Measurements from ENCODE around the gene DYRK1A. TPM values are rescaled to one million over a fixed set of nuclear protein-coding genes. Genes with fewer than 3 reads are reported as not detected.

The DYRK1A gene
- total and polyA plus RNA-seq, 2 of the 13 experiments (the other 11 are each of a cell fraction or from before 2014, with no cell fraction given), result 24.6 to 34.2 TPM

DNA sequence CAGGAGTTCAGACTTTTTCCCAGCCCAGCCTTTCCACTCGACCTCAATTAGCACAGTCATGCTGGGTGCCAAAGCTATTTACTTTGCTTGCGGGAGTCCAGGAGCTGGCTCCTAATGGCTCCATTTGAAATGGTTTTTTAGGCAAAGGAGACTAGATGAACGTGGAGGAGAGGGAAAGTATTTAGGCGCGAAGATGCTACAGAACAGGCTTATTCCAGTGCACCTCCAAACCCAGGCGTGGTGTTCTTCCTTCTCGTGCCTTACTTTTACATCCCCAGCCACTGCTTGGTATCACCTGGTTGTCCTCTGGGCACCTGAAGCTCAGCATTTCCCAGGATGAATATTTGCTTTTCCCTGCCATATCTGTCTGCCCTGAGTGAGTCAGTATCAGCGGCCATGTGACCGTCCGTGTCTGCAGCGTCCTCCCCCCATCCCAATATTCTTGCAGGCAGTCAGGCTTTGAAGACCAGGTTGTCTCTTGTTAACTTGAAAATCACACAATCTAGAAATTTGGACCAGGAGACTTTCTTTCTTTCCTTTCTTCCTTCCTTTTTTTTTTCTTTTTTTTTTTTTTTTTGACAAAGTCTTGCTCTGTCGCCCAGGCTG, 198.5 kb downstream of the DYRK1A start (continued):
- TF ChIP-seq, protein P1, sequence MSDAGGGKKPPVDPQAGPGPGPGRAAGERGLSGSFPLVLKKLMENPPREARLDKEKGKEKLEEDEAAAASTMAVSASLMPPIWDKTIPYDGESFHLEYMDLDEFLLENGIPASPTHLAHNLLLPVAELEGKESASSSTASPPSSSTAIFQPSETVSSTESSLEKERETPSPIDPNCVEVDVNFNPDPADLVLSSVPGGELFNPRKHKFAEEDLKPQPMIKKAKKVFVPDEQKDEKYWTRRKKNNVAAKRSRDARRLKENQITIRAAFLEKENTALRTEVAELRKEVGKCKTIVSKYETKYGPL (CRISPR knock-in tag; IDR thresholded peaks at IDR 0.05), result no peak
- TF ChIP-seq, protein P2, sequence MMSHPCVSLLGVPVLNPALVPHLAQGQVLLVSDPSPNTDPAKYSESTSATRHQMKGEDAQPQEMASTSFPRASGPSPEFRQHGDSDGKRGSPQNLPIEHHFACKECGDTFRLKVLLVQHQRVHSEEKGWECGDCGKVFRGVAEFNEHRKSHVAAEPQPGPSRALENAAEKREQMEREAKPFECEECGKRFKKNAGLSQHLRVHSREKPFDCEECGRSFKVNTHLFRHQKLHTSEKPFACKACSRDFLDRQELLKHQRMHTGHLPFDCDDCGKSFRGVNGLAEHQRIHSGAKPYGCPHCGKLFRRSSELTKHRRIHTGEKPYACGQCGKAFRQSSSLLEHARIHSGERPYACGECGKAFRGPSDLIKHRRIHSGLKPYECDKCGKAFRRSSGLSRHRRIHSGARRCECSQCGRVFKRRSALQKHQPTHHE (CRISPR knock-in tag; IDR thresholded peaks at IDR 0.05; ENCODE audit: borderline replicate concordance), result no peak
- TF ChIP-seq ZMYM3 (CRISPR knock-in tag; IDR thresholded peaks at IDR 0.05) (peak; percentile 33; the same call in 1 of the 2 replicates), KDM1A (CRISPR knock-in tag; IDR thresholded peaks at IDR 0.05) (no peak), FOSL2 (CRISPR knock-in tag; IDR thresholded peaks at IDR 0.05) (peak; percentile 81)
- TF ChIP-seq, protein P3, sequence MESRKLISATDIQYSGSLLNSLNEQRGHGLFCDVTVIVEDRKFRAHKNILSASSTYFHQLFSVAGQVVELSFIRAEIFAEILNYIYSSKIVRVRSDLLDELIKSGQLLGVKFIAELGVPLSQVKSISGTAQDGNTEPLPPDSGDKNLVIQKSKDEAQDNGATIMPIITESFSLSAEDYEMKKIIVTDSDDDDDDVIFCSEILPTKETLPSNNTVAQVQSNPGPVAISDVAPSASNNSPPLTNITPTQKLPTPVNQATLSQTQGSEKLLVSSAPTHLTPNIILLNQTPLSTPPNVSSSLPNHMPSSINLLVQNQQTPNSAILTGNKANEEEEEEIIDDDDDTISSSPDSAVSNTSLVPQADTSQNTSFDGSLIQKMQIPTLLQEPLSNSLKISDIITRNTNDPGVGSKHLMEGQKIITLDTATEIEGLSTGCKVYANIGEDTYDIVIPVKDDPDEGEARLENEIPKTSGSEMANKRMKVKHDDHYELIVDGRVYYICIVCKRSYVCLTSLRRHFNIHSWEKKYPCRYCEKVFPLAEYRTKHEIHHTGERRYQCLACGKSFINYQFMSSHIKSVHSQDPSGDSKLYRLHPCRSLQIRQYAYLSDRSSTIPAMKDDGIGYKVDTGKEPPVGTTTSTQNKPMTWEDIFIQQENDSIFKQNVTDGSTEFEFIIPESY (CRISPR knock-in tag; IDR thresholded peaks at IDR 0.05), result 0 out of 2 replicates have a peak, but pooled peaks have one; percentile 15
- TF ChIP-seq, protein P4, sequence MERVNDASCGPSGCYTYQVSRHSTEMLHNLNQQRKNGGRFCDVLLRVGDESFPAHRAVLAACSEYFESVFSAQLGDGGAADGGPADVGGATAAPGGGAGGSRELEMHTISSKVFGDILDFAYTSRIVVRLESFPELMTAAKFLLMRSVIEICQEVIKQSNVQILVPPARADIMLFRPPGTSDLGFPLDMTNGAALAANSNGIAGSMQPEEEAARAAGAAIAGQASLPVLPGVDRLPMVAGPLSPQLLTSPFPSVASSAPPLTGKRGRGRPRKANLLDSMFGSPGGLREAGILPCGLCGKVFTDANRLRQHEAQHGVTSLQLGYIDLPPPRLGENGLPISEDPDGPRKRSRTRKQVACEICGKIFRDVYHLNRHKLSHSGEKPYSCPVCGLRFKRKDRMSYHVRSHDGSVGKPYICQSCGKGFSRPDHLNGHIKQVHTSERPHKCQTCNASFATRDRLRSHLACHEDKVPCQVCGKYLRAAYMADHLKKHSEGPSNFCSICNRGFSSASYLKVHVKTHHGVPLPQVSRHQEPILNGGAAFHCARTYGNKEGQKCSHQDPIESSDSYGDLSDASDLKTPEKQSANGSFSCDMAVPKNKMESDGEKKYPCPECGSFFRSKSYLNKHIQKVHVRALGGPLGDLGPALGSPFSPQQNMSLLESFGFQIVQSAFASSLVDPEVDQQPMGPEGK (CRISPR knock-in tag; IDR thresholded peaks at IDR 0.05), result 0 out of 2 replicates have a peak, but pooled peaks have one; percentile 42
- TF ChIP-seq, protein P5, sequence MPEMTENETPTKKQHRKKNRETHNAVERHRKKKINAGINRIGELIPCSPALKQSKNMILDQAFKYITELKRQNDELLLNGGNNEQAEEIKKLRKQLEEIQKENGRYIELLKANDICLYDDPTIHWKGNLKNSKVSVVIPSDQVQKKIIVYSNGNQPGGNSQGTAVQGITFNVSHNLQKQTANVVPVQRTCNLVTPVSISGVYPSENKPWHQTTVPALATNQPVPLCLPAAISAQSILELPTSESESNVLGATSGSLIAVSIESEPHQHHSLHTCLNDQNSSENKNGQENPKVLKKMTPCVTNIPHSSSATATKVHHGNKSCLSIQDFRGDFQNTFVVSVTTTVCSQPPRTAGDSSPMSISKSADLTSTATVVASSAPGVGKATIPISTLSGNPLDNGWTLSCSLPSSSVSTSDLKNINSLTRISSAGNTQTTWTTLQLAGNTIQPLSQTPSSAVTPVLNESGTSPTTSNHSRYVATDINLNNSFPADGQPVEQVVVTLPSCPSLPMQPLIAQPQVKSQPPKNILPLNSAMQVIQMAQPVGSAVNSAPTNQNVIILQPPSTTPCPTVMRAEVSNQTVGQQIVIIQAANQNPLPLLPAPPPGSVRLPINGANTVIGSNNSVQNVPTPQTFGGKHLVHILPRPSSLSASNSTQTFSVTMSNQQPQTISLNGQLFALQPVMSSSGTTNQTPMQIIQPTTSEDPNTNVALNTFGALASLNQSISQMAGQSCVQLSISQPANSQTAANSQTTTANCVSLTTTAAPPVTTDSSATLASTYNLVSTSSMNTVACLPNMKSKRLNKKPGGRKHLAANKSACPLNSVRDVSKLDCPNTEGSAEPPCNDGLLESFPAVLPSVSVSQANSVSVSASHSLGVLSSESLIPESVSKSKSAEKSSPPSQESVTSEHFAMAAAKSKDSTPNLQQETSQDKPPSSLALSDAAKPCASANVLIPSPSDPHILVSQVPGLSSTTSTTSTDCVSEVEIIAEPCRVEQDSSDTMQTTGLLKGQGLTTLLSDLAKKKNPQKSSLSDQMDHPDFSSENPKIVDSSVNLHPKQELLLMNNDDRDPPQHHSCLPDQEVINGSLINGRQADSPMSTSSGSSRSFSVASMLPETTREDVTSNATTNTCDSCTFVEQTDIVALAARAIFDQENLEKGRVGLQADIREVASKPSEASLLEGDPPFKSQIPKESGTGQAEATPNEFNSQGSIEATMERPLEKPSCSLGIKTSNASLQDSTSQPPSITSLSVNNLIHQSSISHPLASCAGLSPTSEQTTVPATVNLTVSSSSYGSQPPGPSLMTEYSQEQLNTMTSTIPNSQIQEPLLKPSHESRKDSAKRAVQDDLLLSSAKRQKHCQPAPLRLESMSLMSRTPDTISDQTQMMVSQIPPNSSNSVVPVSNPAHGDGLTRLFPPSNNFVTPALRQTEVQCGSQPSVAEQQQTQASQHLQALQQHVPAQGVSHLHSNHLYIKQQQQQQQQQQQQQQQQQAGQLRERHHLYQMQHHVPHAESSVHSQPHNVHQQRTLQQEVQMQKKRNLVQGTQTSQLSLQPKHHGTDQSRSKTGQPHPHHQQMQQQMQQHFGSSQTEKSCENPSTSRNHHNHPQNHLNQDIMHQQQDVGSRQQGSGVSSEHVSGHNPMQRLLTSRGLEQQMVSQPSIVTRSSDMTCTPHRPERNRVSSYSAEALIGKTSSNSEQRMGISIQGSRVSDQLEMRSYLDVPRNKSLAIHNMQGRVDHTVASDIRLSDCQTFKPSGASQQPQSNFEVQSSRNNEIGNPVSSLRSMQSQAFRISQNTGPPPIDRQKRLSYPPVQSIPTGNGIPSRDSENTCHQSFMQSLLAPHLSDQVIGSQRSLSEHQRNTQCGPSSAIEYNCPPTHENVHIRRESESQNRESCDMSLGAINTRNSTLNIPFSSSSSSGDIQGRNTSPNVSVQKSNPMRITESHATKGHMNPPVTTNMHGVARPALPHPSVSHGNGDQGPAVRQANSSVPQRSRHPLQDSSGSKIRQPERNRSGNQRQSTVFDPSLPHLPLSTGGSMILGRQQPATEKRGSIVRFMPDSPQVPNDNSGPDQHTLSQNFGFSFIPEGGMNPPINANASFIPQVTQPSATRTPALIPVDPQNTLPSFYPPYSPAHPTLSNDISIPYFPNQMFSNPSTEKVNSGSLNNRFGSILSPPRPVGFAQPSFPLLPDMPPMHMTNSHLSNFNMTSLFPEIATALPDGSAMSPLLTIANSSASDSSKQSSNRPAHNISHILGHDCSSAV (CRISPR knock-in tag; IDR thresholded peaks at IDR 0.05; ENCODE audit: borderline replicate concordance), result no peak
- TF ChIP-seq, protein P6, sequence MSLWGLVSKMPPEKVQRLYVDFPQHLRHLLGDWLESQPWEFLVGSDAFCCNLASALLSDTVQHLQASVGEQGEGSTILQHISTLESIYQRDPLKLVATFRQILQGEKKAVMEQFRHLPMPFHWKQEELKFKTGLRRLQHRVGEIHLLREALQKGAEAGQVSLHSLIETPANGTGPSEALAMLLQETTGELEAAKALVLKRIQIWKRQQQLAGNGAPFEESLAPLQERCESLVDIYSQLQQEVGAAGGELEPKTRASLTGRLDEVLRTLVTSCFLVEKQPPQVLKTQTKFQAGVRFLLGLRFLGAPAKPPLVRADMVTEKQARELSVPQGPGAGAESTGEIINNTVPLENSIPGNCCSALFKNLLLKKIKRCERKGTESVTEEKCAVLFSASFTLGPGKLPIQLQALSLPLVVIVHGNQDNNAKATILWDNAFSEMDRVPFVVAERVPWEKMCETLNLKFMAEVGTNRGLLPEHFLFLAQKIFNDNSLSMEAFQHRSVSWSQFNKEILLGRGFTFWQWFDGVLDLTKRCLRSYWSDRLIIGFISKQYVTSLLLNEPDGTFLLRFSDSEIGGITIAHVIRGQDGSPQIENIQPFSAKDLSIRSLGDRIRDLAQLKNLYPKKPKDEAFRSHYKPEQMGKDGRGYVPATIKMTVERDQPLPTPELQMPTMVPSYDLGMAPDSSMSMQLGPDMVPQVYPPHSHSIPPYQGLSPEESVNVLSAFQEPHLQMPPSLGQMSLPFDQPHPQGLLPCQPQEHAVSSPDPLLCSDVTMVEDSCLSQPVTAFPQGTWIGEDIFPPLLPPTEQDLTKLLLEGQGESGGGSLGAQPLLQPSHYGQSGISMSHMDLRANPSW (CRISPR knock-in tag; IDR thresholded peaks at IDR 0.05; ENCODE audit: borderline replicate concordance), result no peak
- TF ChIP-seq, protein P7, sequence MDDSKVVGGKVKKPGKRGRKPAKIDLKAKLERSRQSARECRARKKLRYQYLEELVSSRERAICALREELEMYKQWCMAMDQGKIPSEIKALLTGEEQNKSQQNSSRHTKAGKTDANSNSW (CRISPR knock-in tag; IDR thresholded peaks at IDR 0.05; ENCODE audit: borderline replicate concordance), result no peak
